ENCODE data around the gene SS18L1. TPM values are rescaled to one million over a fixed set of nuclear protein-coding genes. Genes with fewer than 3 reads are reported as not detected.

SS18L1 gene
- total and polyA plus RNA-seq, 10 of the 15 experiments (the other 5 are each of a cell fraction or from before 2014, with no cell fraction given): 1.8 to 20.0 (median 6.6) TPM

GRCh38 chr20:62157387-62158087, 14.0 kb downstream of the SS18L1 start (continued):
- TF ChIP-seq ZBTB4 (CRISPR knock-in tag; IDR thresholded peaks at IDR 0.05) (no peak), ZNF622 (IDR thresholded peaks at IDR 0.05) (no peak), GABPA (IDR thresholded peaks at IDR 0.05; ENCODE audit: low read depth) (no peak)

GRCh38 chr20:62158088-62158400, 14.5 kb downstream of the SS18L1 start:
- ChIA-PET POLR2A (no interaction called here), RAD21 (ENCODE audit: unreplicated experiment) (no interaction called here), SMC1A (ENCODE audit: uncharacterized antibody, unreplicated experiment) (no interaction called here), CTCF (no interaction called here)
- Histone ChIP-seq H3K9ac (ENCODE audit: control insufficient read depth, insufficient read depth, low read length) (no peak overlapping the region), H3K27me3 (replicated peaks in 1 of 2; ENCODE audit: control insufficient read depth in 2 of 2, insufficient read depth in 2 of 2, low read length in 1 of 2) (no peaks in the 10 kb centered on the region), H2AFZ (ENCODE audit: control insufficient read depth, low read depth, low read length) (no peak overlapping the region), H3K4me2 (ENCODE audit: control insufficient read depth, insufficient read depth) (no peak overlapping the region), H3K36me3 (ENCODE audit: control insufficient read depth in 2 of 2, insufficient read depth in 2 of 2, low read length in 1 of 2) (peaks cover 16 to 31% of the 10 kb centered on the region in 2 experiments; a peak in 3 of 4 replicates), H4K20me1 (ENCODE audit: control insufficient read depth, insufficient read depth) (no peaks in the 10 kb centered on the region), H3K4me3 (no peak overlapping the region), H3K4me1 (ENCODE audit: control insufficient read depth, insufficient read depth, low read length) (peaks cover 9% of the 10 kb centered on the region), H3K79me2 (ENCODE audit: control insufficient read depth, insufficient read depth, low read length) (peaks cover 6% of the 10 kb centered on the region), H3K27ac (ENCODE audit: control insufficient read depth, insufficient read depth) (no peak overlapping the region), H3K9me3 (replicated peaks; ENCODE audit: control insufficient read depth, insufficient read depth, low read length) (no peaks in the 10 kb centered on the region; the same call in 2 of the 3 replicates)
- BruUV-seq (replicated peaks): no TSS peak
- in situ Hi-C loops (cut with MboI) (no loop called here), intact Hi-C loops (cut with micrococcal nuclease; ENCODE audit: unreplicated experiment) (no loop called here)
- no peak for ATAC-seq
- DNase-seq (ENCODE audit: low read depth, low spot score): no peak
- WGBS (ENCODE audit: insufficient coverage, insufficient replicate concordance, low lambda C conversion rate, missing lambda C conversion rate): 94% methylated on average over 10 of the region's 12 CpGs
- FAIRE-seq: no peak
- TF ChIP-seq RAD51 (IDR thresholded peaks at IDR 0.05) (no peak), NRF1 (conservative IDR thresholded peaks at IDR 0.05; ENCODE audit: low read depth, low read length) (no peak), ELK1 (IDR thresholded peaks at IDR 0.05; ENCODE audit: low read depth, low read length) (no peak), MLLT1 (IDR thresholded peaks at IDR 0.05) (no peak), E4F1 (IDR thresholded peaks at IDR 0.05; ENCODE audit: borderline replicate concordance, partially characterized antibody) (no peak), RBBP5 (conservative IDR thresholded peaks at IDR 0.05) (no peak), USF2 (IDR thresholded peaks at IDR 0.05; ENCODE audit: borderline replicate concordance, low read depth, low read length) (no peak), RUNX3 (IDR thresholded peaks at IDR 0.05; ENCODE audit: low read length) (no peak), CREM (IDR thresholded peaks at IDR 0.05; ENCODE audit: low read depth) (no peak), MYB (IDR thresholded peaks at IDR 0.05; ENCODE audit: borderline replicate concordance, low read depth, low read length) (no peak), KDM1A (IDR thresholded peaks at IDR 0.05; ENCODE audit: borderline replicate concordance) (no peak)
